GM19193 (cell line): ENCODE measurements around the gene RACGAP1.

Experiments used
- POLR2A ChIP-seq: IDR thresholded peaks from 4 replicates; pipeline ENCODE4 v1.6.1; 2011; ENCODE audit not compliant: insufficient read depth, insufficient read length; ENCODE audit errors: extremely low read depth

The RACGAP1 gene

GRCh38 chr12:49998453-49998852 is 26.8 kb downstream of the RACGAP1 start:
- TF ChIP-seq POLR2A, result no peak

GRCh38 chr12:49990273-49990672 is 35.0 kb downstream of the RACGAP1 start:
- no peak for TF ChIP-seq POLR2A

DNA sequence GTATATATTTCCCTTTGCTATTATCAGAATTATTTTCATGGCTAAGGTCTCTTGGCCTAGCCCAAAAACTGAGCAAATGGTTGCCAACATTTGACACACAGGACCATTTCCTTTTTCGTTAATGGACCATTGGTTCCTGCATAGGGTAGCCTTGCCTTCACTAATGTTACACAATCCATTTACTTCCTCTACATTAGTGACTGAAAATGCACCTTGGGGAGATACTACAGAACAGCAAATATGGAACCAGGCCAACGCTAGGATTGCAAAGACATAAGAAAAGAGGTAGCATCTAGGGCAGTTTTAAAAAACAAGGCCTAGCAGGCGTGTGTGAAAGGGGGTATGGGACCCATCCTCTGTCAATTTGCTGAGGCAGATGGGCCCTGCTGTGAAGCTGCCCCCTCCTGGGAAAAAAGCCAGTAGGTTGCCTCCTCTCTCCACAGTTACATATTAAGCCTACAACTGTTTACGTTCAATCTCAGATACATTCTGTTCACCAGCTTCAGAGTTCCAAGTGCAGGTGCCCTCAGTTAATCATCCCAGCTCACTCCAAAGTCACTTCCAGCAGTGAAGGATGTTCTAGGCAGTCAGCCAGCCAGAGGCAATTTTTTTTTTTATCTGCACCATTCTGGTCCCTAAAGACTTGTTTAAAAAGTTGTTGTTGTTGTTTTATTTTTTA is 37.5 kb downstream of the RACGAP1 start:
- TF ChIP-seq POLR2A, result no peak

DNA sequence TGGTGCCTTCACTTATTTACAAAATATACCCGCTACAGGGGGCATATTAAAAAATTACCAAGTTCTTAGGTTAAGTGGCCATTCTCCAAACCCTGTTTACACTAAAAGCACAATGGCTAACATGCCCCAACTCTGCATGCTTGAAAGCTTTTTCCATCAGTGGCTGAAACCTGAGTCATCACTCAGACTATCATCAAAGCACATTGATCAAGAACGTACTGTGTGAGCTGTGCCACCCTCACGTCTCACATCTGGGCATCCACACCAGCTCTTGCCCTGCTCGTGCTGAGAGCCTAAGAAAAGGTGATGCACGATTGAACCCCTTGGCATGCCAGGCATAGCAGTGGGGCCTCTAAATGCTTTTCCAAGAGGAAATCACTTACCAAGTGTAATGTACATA is 39.3 kb downstream of the RACGAP1 start:
- TF ChIP-seq POLR2A, result no peak

- no peak for TF ChIP-seq POLR2A
Measured at GRCh38 chr12:49984476-49985359, 40.6 kb downstream of the RACGAP1 start.

DNA sequence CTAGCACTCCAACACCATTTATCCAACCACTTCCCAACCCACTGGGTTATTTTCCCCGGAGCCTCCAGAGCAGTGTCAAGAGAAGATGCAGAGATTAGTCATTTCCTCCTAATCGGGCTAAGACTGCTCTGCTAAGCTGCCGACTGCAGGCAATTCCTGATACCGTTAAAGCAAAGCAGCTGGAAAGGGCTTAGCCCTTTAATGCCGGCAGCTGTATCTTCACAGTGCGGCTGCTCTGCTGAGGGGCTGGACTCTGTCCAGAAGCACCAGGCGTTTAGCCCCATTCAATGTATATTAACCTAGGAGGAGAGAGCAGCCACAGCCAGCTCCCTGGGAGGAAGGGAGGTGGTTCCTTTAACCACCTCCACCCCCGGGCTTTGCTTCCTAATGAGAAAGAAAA is 41.4 kb downstream of the RACGAP1 start:
- TF ChIP-seq POLR2A, result no peak

DNA sequence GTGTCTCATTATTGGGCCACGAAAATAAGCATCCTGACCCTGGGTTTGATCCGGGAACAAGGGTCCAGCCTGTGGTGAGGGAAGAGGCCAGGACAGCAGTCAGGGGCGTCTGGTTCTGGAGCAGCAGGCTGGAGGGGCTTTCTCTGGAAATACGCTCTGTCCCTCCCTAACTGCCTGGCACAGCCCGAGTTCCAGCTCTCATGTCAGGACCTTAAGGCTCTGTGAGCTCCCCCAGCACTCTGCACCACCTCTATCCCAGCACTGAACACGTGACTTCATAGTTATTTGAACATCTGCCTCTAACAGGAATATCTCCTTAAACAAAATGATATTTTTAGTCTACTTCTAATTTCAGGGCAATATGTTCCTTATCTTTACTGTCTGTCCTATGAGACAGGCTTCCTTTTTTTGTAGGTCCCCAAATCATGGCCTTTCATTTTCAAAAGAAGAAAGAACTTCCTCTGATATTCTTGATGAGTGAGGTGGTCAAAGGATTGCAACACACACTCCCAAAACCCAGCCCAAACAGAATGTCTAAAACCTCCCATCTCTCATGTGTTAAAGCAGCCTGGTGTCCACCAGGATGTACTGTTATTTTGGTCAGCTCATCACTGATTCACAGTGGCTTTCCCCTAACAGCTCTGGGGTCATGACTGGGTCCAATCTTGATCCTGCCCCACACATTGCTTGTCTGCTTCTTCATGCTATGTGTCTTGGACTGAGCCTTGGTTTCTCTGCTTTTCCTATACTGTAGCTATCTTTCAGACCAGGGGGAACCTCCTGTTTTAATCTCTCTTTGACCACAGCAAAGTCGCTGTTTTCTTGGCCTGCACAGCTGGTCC is 42.8 kb downstream of the RACGAP1 start:
- TF ChIP-seq POLR2A, result no peak

- no peak for TF ChIP-seq POLR2A
Measured at GRCh38 chr12:49980501-49981349, 44.6 kb downstream of the RACGAP1 start.

- no peak for TF ChIP-seq POLR2A
Measured at GRCh38 chr12:49979791-49980190, 45.5 kb downstream of the RACGAP1 start.

DNA sequence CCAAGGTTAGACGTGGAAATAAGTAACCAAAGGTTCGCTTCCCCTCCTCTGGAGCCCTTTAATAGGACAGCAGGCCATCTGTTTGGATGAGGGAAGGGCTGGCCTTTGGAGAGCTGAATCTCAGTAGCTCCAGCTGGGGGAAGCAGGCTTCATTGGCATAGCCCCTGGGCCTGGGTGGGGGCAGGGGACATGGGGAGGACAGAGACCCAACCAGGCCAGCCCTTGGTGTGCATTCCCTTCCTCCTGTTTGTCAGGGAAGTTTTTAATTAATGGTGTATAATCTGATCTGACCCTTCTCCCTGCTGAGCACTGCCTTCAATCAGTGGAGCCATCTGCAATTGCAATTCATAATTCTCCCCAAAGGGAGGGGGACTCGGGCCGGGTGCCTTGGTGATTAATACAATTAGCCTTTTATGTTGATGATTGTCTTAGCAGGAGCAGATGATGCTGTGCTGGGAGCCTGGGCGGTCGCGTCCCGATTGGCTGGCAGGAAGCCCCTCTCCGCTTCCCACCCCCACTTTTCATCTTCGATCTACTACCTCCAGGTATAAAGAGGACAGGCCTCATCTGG is 46.2 kb downstream of the RACGAP1 start:
- TF ChIP-seq POLR2A, result no peak

DNA sequence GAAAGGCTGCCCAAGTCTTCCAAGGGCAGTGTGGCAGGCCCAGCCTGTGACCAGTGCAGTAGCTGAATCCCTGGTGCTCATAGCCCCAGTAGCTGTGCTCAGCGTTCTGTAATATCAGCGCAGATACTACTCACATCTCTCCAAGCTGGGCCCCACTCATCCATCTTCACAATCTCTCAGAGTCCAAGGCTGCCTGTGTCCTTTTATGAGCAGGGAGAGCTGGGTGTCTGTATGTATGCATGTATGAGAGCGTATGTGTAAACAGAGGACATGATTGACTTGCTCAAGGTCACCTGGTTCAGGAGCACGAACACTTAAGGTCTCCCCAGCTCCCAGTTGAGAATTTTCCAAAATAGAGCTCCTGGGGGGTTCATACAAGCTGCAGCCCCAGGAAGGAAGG is 47.2 kb downstream of the RACGAP1 start:
- TF ChIP-seq POLR2A, result no peak

- no peak for TF ChIP-seq POLR2A
Measured at GRCh38 chr12:49976557-49976956, 48.7 kb downstream of the RACGAP1 start.

DNA sequence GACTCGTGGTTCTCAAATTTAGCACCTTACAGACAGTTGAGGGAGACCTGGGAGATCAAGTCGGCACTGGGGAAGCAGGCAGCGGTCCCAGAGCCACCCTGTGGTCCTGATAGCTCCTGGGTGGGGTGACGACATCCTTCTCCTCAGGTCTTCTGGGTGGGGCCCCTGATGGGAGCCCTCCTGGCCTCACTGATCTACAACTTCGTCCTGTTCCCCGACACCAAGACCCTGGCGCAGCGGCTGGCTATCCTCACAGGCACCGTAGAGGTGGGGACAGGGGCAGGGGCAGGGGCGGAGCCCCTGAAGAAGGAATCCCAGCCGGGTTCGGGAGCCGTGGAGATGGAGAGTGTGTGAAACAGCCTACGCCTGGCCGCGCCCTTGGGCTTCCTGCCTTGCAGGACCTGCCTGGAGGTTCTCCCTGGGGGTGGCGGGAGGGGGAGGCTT is 50.0 kb downstream of the RACGAP1 start:
- no peak for TF ChIP-seq POLR2A
